T-helper 1 cell treated with Interleukin-12 subunit alpha and Interleukin-12 subunit beta and Interleukin-4 antibody, amounts not matched to agents 30 ng/mL and 1 ng/mL, for 36 hours (primary cell): ENCODE data around the gene WDR70. TPM values are rescaled to one million over a fixed set of nuclear protein-coding genes. Genes with fewer than 3 reads are reported as not detected.

Source experiments
- intact Hi-C: fragments of 100-400 bp; cut with micrococcal nuclease; formaldehyde crosslinking; loops from one replicate; pipeline ENCODE4 v1.15.1; 2024
- total RNA-seq: library from RNA; stranded (reverse); gene quantifications from 2 replicates; pipeline ENCODE4 v1.2.3, GENCODE V29; 2022

WDR70 gene
- total RNA-seq, 1 donor from 2014 or later = 36.2 TPM

- intact Hi-C loops = no loop called here
These were observed 338.7 kb downstream of the WDR70 start for GRCh38 chr5:37717613-37718431.

- intact Hi-C loops = loop anchor here (5.0 kb wide), 6 partner anchors 117 to 1818 kb away; partner anchors contain the start of genes LMBRD2, NIPBL and SKP2
These were observed 341.4 kb downstream of the WDR70 start for GRCh38 chr5:37720550-37720952.

GRCh38 chr5:37721447-37721871 lies 342.3 kb downstream of the WDR70 start:
- intact Hi-C loops = loop anchor here (5.0 kb wide), 6 partner anchors 116 to 1819 kb away; partner anchors contain the start of genes LMBRD2, NIPBL and SKP2

DNA sequence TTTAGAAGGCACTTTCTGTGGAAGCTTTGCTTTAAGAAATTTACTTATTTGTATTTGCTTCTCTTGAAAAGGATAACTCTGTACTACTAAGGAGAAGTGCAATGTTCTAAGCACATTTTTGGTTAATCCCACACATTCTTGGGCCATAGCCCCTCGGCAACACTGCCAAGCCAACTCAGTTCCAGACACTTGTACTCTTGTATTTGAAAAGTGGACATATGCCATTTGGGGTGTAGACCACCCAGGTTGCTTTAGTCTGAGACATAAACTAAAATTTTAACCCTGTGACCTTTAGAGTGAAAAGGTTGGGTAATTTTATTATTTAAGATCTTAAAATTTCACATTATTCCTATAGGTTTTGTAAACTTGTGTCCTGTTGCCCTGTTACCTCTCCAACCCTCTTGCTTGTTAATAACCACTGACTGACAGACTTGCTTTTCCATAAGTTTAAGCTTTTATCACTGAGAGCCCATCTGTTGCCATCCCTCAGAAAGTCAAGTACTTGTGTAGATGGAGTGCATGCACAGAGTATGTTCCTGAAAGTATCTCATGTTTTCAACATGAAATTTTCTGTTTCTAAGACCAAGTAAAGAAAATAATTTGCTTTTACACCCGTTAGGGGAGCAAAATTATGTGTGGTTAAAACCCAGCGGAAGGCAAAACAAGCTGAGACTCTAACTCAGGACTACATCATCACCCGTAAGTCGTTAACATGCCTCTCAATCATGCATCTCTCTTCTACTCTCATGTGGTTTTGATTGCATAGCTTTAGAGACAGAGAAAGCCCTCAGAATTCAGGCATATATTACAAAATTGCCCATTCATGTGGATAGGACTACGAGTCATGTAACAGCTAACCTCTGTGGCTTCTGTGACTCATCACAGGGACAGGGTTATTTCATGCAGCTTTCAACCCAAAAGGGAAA lies 343.4 kb downstream of the WDR70 start:
- intact Hi-C loops = loop anchor here (1.0 to 5.0 kb wide), 9 partner anchors 16 to 1820 kb away; partner anchors contain the start of genes LMBRD2, NIPBL, NUP155 and SKP2

- intact Hi-C loops = loop anchor here (1.0 to 5.0 kb wide), 9 partner anchors 15 to 1821 kb away; partner anchors contain the start of genes LMBRD2, NIPBL, NUP155 and SKP2
These were observed 344.2 kb downstream of the WDR70 start for GRCh38 chr5:37723162-37723961.

DNA sequence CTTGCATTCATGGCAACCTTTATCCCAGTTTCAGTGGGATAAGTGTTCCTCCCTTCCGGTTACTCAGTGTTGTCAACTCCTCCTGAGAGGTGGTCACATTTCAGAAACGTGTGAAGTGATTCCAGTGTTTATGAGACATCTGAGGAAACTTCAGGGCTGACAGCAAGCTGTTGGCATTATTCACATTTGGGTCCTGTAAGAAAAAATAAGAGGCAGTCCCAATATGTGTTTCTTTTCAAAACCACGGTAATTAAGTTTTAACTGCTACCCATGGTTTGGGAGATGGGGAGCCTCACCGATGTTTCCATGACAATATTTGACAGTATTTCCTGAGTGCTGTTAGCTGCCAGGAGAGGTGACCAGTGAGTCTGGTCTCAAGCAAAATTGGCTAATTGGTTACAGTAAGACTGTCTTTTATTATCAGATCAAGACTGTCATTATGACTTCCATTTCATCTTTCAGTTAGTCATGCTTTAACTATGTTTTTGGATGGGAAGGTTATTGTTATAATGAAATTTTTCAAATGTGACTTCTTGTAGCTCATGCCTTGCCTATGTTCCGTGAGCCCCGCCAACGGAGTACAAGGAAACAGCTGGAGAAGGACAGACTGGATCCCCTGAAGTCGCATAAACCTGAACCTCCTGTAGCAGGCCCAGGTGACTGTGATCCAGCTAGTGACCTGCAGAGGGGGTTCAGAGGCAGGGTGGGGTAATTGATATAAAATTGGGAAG lies 345.4 kb downstream of the WDR70 start:
- intact Hi-C loops = loop anchor here (5.0 kb wide), 6 partner anchors 113 to 1822 kb away; partner anchors contain the start of genes LMBRD2, NIPBL and SKP2

DNA sequence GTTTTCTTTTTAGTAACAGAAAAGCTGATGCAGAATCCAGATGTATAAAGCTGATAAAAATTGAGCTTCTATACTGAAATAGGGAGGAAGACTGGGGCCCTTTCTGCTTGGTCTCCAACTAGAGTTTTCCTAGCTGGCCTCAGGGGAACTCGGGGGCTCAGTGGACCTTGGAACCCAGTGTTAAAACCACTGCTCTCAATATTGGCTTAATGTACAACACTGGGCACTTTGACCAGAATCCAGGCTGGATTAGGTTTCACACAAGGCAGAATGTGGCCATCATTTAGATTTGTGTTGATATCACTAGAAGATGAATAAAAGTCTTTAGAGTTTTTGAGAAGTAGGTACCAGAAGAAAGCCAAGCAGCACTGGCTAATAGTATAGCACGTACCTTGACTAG lies 346.1 kb downstream of the WDR70 start:
- intact Hi-C loops = no loop called here

DNA sequence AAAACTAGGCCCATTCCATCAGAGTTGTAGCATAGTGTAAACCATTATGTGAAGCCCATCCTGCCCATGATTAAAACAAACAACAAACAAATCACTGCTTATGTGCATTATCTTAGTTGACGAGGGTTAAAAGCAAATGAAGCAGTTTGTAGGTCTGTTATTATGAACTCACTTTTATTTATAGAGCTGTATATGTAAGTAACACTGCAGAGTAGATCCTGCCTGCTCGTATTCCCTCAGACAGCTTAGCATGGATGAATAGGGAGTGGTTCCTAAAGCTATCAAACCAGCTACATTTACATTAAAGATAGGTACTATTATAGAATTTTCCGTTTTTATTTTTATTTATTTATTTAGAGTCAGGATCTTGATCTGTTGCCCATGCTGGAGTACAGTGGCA lies 348.1 kb downstream of the WDR70 start:
- intact Hi-C loops = no loop called here

DNA sequence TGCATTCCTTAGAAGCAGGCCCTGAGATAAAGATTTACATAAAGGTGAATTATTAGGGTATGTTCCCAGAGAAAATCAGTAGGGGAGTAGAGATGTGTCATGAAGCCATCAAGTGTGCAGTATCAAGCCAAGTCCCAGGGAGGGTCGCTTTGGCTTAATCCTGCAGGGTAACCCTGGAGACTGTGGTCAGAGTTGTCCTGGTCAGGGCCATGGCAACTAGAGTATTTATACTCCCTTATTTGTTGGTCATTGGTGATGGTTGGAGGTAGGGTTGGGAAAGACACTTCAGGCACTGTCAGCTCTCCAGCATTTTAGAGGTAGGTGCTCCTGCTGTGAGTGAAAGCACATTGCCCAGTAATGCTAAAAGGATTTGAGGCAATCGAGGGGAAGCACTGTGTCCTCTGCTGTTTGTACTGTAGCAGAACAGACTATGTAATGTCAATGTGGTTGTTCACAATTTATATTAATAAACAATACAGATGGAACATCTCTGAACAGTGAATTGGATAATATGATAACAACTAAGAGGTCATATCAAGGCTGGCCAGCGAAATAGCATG lies 351.9 kb downstream of the WDR70 start:
- intact Hi-C loops = no loop called here

- intact Hi-C loops = no loop called here
These were observed 355.0 kb downstream of the WDR70 start for GRCh38 chr5:37734114-37734513.

- intact Hi-C loops = no loop called here
These were observed 356.7 kb downstream of the WDR70 start for GRCh38 chr5:37735649-37736347.

DNA sequence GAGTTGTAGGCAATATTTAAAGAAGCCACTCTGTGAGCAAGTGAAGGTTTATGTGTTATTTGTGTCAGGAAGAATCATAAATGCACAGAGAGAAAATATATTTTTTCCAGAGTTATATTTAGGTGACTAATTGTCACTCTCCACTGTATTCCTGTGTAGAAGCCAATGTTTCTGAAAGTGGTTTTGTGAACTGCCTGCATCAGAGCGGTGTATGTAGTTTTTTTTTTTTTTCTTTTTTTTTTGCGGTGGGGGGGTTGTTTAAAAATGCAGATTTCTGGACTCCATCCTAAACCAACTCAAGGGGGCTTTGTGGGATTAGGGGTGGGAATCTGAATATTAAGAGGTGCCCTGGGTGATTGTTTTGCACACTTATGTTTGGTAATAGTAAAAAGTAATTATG lies 357.3 kb downstream of the WDR70 start:
- intact Hi-C loops = no loop called here

DNA sequence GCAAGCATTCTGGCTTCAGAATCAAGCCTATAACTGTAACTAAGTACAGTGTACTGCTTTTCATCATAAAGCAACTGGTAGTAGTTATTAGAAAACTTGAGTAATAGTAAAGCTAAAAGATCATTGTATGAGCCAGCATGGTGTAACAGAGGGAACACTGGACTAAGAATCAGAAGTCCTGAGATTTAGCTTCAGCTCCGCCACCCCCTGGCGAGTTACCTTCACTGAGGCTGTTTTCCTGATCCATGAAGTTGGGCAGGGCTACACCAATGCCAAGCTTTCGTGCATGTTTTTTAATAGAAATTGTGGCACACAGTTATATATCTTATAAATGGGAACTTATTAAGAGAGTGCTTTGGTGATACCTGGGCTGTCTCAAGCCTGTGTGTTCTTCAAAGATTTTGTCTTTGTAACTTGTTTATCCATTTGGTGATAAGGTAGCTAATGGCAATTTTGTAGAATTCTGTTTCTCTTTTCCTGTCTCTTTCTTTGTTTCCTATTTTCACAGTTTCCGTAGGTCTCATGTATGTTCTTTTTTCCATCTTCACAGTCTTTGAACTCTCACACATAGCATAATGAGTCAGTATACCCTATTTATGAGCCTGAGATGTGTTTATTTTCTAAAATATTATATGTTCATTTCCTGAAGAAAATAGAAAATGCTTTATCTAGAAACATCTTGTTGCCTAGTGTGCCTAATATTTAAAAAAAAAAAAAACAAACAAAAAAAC lies 358.4 kb downstream of the WDR70 start:
- intact Hi-C loops = loop anchor here (1.0 kb wide), 1 partner anchor 14 kb away; no protein-coding TSS in a partner anchor

DNA sequence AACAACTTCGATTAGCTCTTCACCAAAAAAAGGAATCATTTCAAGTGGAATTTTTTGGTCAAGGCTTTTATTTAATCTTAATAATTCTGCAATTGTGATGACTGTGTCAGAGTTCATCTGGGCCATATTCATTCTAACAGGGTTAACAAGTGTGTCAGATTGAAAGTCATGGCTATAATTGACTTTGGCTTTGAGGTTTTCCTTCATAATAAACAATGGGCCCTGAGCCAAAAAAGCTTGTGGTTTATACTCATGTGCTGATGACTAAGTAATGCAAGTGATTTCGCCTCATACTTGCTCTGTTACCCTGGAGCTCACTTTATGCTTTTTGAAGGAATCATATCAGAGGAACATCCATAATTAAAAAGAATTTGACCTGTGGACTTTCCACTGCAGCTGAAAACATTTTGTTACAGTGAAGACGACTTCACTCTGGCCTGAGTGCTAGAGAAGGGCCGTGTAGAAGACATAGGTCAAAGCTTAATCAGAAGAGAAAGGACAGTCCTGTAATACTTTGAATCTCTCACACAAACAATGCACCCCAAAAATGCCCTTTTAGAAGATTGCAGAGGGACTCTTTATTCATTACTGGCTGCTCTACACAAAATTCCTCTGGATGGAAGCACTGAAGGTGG lies 359.1 kb downstream of the WDR70 start:
- intact Hi-C loops = loop anchor here (1.0 kb wide), 1 partner anchor 15 kb away; no protein-coding TSS in a partner anchor

- intact Hi-C loops = loop anchor here (1.0 kb wide), 1 partner anchor 16 kb away; no protein-coding TSS in a partner anchor
These were observed 359.9 kb downstream of the WDR70 start for GRCh38 chr5:37738865-37739488.

DNA sequence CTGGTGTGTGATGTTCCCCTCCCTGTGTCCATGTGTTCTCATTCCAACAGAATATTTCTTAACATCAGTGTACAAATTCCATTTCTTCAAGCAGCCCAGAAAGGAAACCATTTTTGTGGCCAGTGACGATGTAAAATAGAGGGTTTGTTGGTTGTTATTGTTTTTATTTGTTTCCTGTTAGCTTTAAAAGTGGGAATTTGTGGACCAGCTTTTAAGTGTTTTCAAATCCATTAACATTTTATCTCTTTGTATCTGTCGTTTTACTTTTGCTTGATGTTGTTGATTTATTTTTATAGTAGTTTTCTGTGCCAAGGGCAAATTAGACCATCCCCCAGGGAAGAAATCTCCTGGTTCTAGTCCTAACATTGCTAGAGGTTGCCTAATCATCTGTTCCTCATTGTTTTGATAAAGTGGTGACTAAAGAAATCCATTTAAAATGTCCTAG lies 360.7 kb downstream of the WDR70 start:
- intact Hi-C loops = no loop called here
